K562 (cell line): ENCODE results near the gene RNH1. TPM values are rescaled to one million over a fixed set of nuclear protein-coding genes. Genes with fewer than 3 reads are reported as not detected.
A peak's percentile ranks its signal among the peaks of the same experiment; 100 is the strongest.

ENCODE experiments used
- CREM ChIP-seq: IDR thresholded peaks from 2 replicates; pipeline ENCODE4 v1.6.1; 2014; ENCODE audit warnings: antibody characterized with exemption, low read depth
- FUS ChIP-seq: fragments of 200-400 bp; formaldehyde crosslinking; optimal IDR thresholded peaks from 2 replicates; pipeline ENCODE3; 2017; ENCODE audit warnings: low read depth, low read length
- MGA ChIP-seq: fragments of 450-650 bp; IDR thresholded peaks from 2 replicates; pipeline ENCODE4 v1.6.1; 2016; ENCODE audit warnings: mild to moderate bottlenecking, moderate library complexity
- NRF1 ChIP-seq, 2 experiments: fragments of 450-650 bp; IDR thresholded peaks in 1 of 2; conservative IDR thresholded peaks in 1 of 2; 2 replicates each; pipeline ENCODE4 v1.6.1; 2014; ENCODE audit warnings: mild to moderate bottlenecking in 2 of 2
- RAD51 ChIP-seq: fragments of 450-650 bp; IDR thresholded peaks from 2 replicates; pipeline ENCODE4 v1.7.1; 2016; ENCODE audit warnings: low read depth, mild to moderate bottlenecking, borderline replicate concordance
- SRSF7 ChIP-seq: fragments of 200-400 bp; formaldehyde crosslinking; optimal IDR thresholded peaks from 2 replicates; pipeline ENCODE3; 2017; ENCODE audit warnings: mild to moderate bottlenecking, low read depth, low read length
- TBP ChIP-seq: optimal IDR thresholded peaks from 2 replicates; pipeline ENCODE3; 2011; ENCODE audit warnings: low read depth, low read length, improper control_type of control experiment
- ZNF592 ChIP-seq: fragments of 450-650 bp; IDR thresholded peaks from 2 replicates; pipeline ENCODE4 v1.6.1; 2017; ENCODE audit warnings: antibody characterized with exemption, mild to moderate bottlenecking
- polyA plus RNA-seq, 8 experiments: library from polyadenylated mRNA; depleted of rRNA in 4 of 8; stranded (reverse) in 5 of 8; unstranded in 3 of 8; fragments of >200 nt; fragmentation: Nextera tagmentation in 2 of 8; fragmentation: Illumina TruSeq in 1 of 8; extraction: Ambion mirVana in 2 of 8; extraction: Trizol in 1 of 8; gene quantifications; 2 replicates each; pipeline versions ENCODE4 v1.2.1 to v1.2.3, GENCODE V29; 2011 to 2014; ENCODE audit warnings: inconsistent platforms in 1 of 8, missing spikeins in 1 of 8
- total RNA-seq, 7 experiments: library from RNA; depleted of rRNA in 6 of 7; stranded (reverse); fragments of >200 nt in 6 of 7; fragmentation: Illumina TruSeq in 2 of 7; extraction: Trizol in 2 of 7; gene quantifications; 2 replicates each; pipeline versions ENCODE4 v1.2.1 to v1.2.3, GENCODE V29; 2011 to 2021; ENCODE audit warnings: low replicate concordance in 1 of 7
- TF ChIP-seq, protein P1 (sequence below): fragments of 250-450 bp; sonication (Bioruptor Pico); IDR thresholded peaks from 2 replicates; pipeline ENCODE4 v1.8.0; 2022; ENCODE audit warnings: inconsistent platforms

RNH1 gene
- total and polyA plus RNA-seq, 9 of the 15 experiments (the other 6 are each of a cell fraction or from before 2014, with no cell fraction given): 2.5 to 160 (median 44.3) TPM

DNA sequence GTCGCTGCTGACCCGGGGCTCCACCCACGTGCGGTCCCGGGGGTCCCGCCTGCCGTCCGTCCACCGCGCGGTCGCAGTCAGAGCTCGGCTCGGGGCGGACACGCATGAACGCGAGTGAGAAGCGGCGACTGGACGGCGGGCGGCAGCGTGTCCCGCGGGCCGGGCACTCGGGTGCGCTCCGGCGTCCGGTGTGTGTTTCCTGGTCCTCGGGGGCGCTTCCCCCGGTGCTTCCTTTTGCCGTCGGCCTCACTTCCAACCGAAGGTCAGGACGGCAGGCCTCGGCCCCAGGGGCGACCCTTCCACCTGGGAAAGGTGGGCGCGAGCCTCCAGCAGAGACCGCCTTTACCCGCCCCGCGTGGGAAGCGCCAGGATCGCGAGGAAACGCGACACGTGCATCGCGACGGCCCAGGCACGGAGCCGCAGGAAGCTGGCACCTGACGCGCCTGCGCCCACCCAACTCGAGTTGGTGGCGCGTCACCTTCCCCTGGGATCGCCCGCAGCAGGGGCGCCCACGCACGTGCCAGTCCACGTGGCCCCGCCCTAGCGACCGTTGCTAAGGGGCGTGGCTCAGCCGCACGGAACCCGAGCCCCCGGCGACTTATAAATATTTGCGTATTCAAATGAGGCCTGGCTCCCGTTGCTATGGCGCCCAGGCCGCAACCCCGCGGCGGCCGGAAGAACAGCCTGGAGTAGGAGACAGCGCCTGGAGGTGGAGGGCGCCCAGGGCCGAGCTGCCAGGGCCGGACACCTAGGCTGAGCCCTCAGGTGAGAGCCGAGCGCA is 30.0 kb upstream of the RNH1 start, which contains the start of gene LRRC56 (continued):
- TF ChIP-seq MGA (peak; percentile 84), FUS (peak; percentile 16), CREM (peak; percentile 47), RAD51 (peak; percentile 72; the same call in 1 of the 2 replicates), NRF1 (conservative IDR thresholded peaks at IDR 0.05 in 1 of 2, IDR thresholded peaks at IDR 0.05 in 1 of 2) (peak; percentile 45 to 64; a peak in 3 of 4 replicates), SRSF7 (no peak), TBP (peak; percentile 66), ZNF592 (peak; percentile 82)
- TF ChIP-seq, protein P1, sequence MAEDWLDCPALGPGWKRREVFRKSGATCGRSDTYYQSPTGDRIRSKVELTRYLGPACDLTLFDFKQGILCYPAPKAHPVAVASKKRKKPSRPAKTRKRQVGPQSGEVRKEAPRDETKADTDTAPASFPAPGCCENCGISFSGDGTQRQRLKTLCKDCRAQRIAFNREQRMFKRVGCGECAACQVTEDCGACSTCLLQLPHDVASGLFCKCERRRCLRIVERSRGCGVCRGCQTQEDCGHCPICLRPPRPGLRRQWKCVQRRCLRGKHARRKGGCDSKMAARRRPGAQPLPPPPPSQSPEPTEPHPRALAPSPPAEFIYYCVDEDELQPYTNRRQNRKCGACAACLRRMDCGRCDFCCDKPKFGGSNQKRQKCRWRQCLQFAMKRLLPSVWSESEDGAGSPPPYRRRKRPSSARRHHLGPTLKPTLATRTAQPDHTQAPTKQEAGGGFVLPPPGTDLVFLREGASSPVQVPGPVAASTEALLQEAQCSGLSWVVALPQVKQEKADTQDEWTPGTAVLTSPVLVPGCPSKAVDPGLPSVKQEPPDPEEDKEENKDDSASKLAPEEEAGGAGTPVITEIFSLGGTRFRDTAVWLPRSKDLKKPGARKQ (CRISPR knock-in tag): peak; percentile 86; the same call in 1 of the 2 replicates
